IPS-11a (cell line): ENCODE results near the gene SPAG16.
"Not testable (repeated sequence)": the region's sequence is repeated elsewhere in the genome, so short reads cannot be mapped to it uniquely, and the experiment has no call there.

ENCODE experiments used
- H3K4me3 ChIP-seq: one replicate; pipeline ENCODE4 v1.5.1; 2013; ENCODE audit warnings: low read depth, low read length, control low read depth

The SPAG16 gene

GRCh38 chr2:213266421-213266820 is 17.8 kb upstream of the SPAG16 start:
- no peak overlapping the region for H3K4me3 ChIP-seq

DNA sequence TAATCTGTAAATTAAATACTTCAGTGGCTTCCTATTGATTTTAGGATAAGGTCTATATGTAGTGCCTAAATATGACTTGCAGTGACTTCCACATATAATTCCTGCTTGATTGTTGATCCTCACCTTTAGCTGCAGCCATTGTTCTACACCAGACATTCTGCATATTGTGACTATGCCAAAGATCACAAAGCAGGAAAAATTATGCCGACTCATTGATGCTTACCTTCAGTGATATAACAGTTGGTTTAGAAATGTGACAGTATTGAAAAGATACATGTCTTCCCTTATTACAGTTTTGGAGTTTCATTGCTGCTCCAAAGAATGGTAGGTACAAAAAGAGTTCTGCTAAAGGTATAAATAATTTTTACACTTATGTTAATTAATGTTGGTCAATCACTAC is 12.3 kb upstream of the SPAG16 start:
- no peak overlapping the region for H3K4me3 ChIP-seq

DNA sequence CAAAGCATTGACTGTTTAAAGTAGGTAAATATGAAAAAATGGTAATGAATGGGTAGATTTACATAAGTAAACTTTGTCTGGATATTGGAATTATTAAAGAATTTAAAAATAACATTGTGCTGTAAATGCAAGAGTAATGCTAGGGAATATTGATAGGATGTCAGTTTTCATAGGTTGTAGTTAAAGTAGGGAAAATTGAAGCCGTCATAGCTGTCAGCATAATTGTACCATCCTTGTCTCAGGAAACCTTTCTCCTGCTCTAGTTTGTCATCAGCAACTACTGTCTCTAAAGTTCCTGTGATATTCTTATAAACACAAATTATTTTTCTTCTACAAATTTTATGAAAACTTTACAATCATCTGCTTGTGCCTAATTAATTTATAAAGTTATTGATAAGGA is 10.1 kb upstream of the SPAG16 start:
- no peak overlapping the region for H3K4me3 ChIP-seq

DNA sequence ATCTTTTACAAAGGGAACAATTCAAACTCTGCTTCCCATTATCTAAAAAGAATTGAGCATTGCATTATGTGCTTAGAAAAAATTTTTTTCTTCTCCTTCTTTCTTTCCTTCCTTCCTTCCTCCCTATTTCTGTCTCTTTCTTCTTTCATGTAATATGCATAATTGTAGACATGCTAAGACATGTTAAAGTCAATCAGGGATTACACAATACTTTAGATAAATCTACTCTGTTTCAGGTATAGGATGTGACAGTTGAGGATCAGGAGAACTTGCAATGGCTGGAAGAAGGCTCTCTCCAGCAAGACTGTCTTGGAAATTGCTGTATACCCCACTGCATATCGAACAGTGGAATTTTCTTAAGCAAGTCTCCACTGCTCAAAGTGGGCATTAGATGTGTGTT is 9.0 kb upstream of the SPAG16 start:
- no peak overlapping the region for H3K4me3 ChIP-seq

GRCh38 chr2:213277134-213277533 is 7.1 kb upstream of the SPAG16 start:
- not testable (repeated sequence) for H3K4me3 ChIP-seq

DNA sequence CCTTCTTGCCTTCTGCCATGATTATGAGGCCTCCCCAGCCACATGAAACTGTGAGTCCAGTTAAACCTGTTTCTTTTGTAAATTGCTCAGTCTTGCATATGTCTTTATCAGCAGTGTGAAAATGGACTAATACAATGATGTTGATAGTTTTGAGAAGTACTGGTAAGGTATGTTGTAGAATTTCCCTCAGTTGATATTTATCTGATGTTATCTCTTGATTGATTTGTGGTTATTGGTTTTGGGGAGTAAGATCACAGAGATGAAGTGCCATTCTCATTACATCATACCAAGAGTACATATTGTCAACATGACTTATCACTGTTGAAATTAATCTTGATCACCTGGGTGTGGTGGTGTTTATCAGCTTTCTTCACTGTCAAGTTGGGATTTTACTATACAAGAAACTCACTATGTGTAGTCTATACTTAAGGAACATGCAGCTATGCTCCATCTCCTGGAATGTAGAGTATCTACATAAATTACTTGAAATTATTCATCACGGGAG is 5.1 kb upstream of the SPAG16 start:
- no peak overlapping the region for H3K4me3 ChIP-seq

- no peak overlapping the region for H3K4me3 ChIP-seq
Observed at GRCh38 chr2:213279971-213280370, 4.3 kb upstream of the SPAG16 start.

DNA sequence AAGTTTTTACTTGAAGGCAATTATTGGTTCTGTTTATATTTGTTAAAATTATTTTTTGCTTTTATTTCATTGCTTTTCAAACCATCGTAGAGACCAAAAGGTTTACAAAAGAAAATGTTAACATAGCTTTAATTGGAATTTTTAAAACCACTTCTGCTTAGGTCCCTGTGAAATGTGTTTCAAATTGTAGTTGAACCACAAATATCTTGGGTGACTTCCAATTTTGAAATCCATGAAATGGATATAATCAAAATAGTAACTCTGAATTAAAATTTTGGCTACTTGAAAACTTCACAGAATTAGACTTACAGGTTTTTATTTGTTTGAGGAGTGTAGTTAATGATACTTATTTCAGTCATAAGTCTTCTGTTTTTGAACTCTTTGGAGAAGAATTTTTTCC is 3.1 kb upstream of the SPAG16 start:
- H3K4me3 ChIP-seq = no peak overlapping the region

DNA sequence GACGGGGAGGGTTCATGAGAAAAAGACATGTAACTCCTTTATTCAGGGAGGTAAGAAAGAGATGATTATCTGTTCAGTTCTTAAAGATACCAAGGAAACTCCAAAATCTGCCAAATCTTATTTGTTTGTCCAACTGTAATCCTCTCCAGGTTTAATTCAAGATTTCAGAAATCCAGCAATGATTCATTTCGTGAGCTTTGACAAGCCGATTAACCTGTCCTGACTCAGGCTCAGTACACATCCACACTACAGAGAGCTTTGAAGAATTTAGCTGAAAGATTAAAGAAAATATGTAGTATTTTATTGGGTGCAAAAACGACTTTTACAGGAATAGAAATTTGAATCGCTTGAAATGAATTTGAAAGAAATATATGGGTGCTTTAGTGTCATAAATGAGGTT is 1.1 kb downstream of the SPAG16 start:
- H3K4me3 ChIP-seq = no peak overlapping the region

- H3K4me3 ChIP-seq = no peak overlapping the region
Observed at GRCh38 chr2:213286161-213286560, 1.9 kb downstream of the SPAG16 start.

DNA sequence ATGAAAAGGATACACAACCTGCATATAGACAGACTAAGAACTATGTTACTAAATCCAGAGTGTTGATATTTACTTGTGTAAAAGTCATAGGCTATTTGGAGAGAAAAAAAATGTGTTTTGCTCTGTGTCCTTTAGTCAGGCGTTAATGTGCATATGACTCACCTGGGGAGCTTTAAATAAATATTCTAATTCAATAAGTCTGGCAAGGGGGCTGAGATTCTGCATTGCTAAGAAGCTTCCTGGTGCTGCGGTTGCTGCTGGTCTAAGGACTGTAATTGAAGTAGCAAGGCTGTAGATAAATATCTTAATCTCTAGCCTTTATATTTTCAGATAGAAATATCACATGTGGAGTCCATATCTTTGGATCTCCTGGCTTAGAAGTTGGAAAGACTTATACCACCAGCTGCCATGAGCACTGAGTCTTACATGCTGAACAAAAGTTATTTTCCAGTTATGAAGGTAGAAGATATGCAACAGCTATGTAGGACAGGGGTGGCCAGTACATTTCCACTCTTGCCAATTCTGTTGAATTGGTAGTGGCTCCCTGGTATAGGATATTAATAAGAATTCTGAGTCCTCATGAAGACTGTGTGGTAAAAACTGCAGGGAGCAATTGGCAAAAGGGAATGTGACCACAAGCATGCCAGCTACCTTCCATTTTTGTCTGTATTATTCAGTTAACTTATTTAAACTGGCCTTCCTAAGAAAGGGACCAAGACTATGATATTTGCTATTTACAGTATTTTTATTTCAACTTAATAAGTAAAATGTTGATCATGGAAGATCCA is 4.8 kb downstream of the SPAG16 start:
- no peak overlapping the region for H3K4me3 ChIP-seq

- H3K4me3 ChIP-seq = no peak overlapping the region
Observed at GRCh38 chr2:213290501-213290900, 6.2 kb downstream of the SPAG16 start.

DNA sequence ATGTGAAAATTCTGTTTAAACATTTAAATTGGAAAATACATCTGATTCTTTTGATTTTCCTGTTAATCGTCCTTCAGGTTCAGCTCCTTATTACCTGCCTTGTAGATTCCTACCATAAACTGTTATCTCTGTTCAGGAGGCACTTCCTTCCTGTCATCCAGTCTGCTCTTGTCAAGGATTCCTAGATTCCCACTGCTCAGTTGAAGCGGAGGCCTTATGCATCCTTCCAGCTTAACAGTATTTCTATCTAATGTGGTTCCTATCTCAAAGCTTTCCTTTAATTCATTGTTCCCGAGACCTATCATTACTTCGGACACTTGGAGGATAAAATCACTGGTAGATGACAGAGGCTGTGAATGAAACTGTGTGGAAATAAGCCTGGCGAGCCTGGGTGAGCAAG is 12.0 kb downstream of the SPAG16 start:
- H3K4me3 ChIP-seq = no peak overlapping the region

GRCh38 chr2:213306316-213306942 is 22.2 kb downstream of the SPAG16 start:
- no peak overlapping the region for H3K4me3 ChIP-seq

DNA sequence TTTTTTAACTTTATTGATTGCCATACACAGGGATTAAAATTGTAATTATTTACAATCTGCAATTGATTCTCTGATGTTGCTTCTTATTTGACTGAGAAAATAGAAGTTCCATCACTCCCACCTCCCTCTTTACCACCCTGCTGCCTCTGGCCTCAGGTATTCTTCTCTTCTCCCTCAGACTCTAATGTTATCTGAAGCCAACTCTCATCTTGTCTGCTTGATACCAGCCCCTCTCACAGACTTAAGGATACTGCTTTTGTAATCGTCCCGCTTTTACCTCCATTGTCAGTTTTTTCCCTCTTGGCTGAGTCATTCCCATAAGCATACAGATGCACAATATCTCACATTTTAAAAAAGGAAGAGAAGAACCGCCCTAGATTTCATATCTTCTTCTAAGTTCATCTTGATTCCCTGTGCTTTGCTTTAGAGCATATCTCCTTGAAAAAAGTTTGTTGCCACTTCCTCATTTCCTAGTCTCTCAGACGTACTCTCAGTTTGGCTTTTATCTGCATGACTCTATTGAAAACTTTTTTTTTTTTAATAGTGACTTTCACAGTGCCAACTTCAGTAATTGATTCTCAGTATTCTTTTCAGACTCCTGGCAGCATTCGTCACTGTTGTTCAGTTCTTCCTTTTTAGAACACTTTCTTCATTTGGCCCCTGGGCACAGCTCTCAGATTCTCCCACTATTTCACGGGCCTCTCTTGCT is 31.1 kb downstream of the SPAG16 start:
- no peak overlapping the region for H3K4me3 ChIP-seq

GRCh38 chr2:213316001-213316735 is 31.9 kb downstream of the SPAG16 start:
- no peak overlapping the region for H3K4me3 ChIP-seq

GRCh38 chr2:213317929-213318328 is 33.7 kb downstream of the SPAG16 start:
- H3K4me3 ChIP-seq = no peak overlapping the region

- H3K4me3 ChIP-seq = no peak overlapping the region
Observed at GRCh38 chr2:213320604-213321003, 36.3 kb downstream of the SPAG16 start.

GRCh38 chr2:213336253-213336770 is 52.0 kb downstream of the SPAG16 start:
- no peak overlapping the region for H3K4me3 ChIP-seq

DNA sequence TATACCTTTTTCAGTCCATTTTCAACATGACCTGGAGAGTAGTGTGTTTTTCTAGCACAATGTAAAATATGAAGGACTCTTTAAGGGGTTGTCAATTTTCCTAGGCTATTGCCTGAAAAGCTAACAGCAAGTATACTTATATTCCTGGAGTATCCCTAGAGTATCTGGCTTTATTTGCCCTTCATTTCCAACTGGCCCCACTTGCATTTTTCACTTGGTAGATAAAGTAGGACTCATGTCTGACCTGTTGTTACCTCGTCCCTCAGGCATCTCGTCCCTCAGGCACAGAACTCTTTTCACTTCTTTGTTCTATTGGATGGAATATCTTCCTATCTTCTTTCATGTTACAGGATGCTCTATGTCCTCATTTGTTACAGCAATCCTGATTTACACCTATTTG is 69.2 kb downstream of the SPAG16 start:
- H3K4me3 ChIP-seq = no peak overlapping the region

GRCh38 chr2:213376644-213377043 is 92.4 kb downstream of the SPAG16 start:
- H3K4me3 ChIP-seq = no peak overlapping the region
